Kidney glomerular epithelial cell (primary cell): ENCODE measurements around the gene RAD51B.

Experiments
- DNase-seq: peaks from one replicate; lab custom pipeline; 2025; lab: John Stamatoyannopoulos, UW

Gene RAD51B

GRCh38 chr14:68619790-68620574 lies 800.4 kb downstream of the RAD51B start:
- DNase-seq: no peak

GRCh38 chr14:68621400-68622365 lies 802.1 kb downstream of the RAD51B start:
- no peak for DNase-seq

GRCh38 chr14:68622856-68623255 lies 803.3 kb downstream of the RAD51B start:
- DNase-seq: no peak

GRCh38 chr14:68623307-68623706 lies 803.7 kb downstream of the RAD51B start:
- DNase-seq: no peak

GRCh38 chr14:68623826-68624225 lies 804.2 kb downstream of the RAD51B start:
- no peak for DNase-seq

GRCh38 chr14:68624541-68625220 lies 805.1 kb downstream of the RAD51B start:
- no peak for DNase-seq

GRCh38 chr14:68625366-68626090 lies 805.9 kb downstream of the RAD51B start:
- DNase-seq: no peak

- no peak for DNase-seq
Measured at GRCh38 chr14:68626386-68626785, 806.8 kb downstream of the RAD51B start.

GRCh38 chr14:68627050-68627867 lies 807.7 kb downstream of the RAD51B start:
- peak; percentile 93 for DNase-seq

- no peak for DNase-seq
Measured at GRCh38 chr14:68627868-68628604, 808.5 kb downstream of the RAD51B start.

- DNase-seq: no peak
Measured at GRCh38 chr14:68628605-68629310, 809.2 kb downstream of the RAD51B start.

GRCh38 chr14:68630081-68630571 lies 810.5 kb downstream of the RAD51B start:
- no peak for DNase-seq

- no peak for DNase-seq
Measured at GRCh38 chr14:68630611-68631393, 811.2 kb downstream of the RAD51B start.

GRCh38 chr14:68631394-68632053 lies 811.9 kb downstream of the RAD51B start:
- DNase-seq: no peak

- no peak for DNase-seq
Measured at GRCh38 chr14:68632054-68632895, 812.7 kb downstream of the RAD51B start.

GRCh38 chr14:68633131-68633991 lies 813.8 kb downstream of the RAD51B start:
- DNase-seq: no peak
